HG03342 (cell line): ENCODE results near the gene FAM111B.
A peak's percentile ranks its signal among the peaks of the same experiment; 100 is the strongest.
"Not testable (repeated sequence)": the region's sequence is repeated elsewhere in the genome, so short reads cannot be mapped to it uniquely, and the experiment has no call there.

ENCODE experiments used
- ATAC-seq: cut with Tn5 transposase; IDR thresholded peaks from one replicate; pipeline ENCODE4 v1.9.1; 2021; ENCODE audit warnings: mild to moderate bottlenecking, moderate library complexity; ENCODE audit not compliant: unreplicated experiment

The FAM111B gene

GRCh38 chr11:59106363-59107336 lies at the start of gene FAM111B:
FAM111B (plus strand) TSS chr11:59107237; CDS start chr11:59109626, 2,389 bp downstream.
- ATAC-seq = peak; percentile 74

DNA sequence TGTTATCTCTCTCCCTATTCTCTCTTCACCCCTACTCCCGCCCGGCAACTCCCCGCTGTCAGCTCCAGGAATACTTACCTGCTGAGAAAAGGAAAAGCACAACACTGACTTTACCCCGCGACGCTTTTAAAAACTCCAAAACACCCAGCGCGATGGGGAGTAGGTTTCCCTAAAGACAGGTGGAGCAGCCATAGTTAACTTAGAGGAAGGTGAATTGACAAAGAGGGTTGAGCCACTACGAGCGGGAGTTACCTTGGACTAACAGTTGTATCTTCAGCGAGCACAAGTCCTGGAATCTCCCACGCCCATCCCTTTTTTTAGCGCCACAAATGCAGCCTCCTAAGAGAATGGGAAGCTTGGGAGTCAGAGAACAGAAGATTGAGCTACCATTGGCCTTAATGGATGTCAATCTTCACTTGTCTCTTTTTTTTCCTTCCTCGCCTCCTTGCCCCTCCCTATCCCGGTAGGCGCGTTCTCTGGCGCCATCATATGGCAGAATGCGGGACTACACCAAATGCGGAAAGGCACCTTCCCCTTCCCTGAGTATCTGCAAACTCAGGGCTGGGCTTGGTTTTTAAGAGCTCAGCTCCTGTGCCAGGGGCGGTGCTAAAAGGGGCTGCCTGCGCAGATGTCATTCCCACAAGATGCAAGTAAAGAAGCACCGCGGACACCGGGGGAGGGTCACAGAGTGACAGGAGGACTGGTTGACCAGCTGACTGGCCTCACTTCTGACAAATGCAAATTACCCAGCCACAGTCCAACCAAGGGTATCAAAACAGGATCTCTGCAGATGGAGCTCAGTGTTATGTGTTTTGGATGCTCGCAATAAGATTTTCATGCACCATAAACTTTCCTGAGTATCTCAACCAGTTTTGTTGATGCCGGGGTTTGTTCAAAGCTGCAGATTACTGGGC lies 48.7 kb upstream of the FAM111B start:
- peak; percentile 89 for ATAC-seq

GRCh38 chr11:59060096-59060495 lies 46.9 kb upstream of the FAM111B start:
- ATAC-seq = not testable (repeated sequence)

GRCh38 chr11:59062602-59063529 lies 44.2 kb upstream of the FAM111B start:
- no peak for ATAC-seq

- ATAC-seq = peak; percentile 65
Measured at GRCh38 chr11:59063996-59064727, 42.9 kb upstream of the FAM111B start.

GRCh38 chr11:59069087-59069486 lies 38.0 kb upstream of the FAM111B start:
- no peak for ATAC-seq

DNA sequence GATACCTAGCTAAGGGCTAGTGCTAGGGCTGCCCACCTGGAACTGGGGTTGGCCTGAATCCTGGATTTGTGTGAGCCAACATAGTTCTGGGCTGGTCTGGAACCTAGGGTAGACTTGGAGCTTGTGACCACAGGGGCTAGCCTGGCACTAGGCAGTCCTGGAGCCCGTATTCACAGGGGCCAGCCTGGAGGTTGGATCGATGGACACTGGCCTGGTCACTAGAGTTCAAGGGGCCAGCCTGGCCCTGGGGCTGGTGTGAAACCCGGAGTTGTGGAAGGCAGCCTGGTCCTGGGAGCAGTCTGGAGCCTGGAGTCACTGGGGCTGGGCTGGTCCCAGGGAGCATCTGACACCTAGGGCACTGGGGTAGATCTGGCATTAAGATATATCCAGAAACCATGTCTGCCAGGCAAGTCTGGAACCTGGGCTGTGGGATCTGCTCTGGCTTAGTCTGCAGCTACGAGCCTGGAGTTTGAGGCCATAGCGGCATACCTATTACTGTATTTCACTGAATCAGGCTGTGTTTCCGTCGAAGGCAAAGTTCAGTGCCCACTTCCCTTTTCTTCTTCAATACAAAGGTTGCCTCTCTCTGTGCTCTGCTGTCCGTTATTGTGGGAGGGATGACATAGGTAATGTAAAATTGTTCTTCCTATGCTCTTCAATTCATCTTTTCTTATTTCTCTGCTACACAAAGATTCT lies 30.0 kb upstream of the FAM111B start:
- ATAC-seq = peak; percentile 87

- no peak for ATAC-seq
Measured at GRCh38 chr11:59078435-59078834, 28.6 kb upstream of the FAM111B start.

DNA sequence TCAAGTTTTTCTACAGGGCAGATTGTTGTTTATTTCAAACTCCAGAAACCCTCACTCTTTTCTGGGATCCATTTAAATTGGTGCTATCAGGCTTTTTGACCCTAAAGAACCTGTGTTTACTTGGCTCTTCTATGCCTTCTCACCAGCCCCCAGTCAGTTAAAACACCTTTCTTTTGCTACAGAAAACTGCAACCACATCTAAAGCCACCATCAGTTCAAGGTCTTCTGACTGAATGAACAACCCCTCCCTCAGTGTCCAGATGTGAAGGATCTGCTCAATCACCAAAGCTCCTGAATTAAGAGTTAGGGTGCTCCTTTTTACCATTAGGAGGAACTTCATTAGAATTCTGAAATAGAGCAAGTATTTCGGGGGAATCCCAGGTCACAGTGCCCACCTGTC lies 28.0 kb upstream of the FAM111B start:
- ATAC-seq = no peak

GRCh38 chr11:59080421-59080820 lies 26.6 kb upstream of the FAM111B start:
- not testable (repeated sequence) for ATAC-seq

DNA sequence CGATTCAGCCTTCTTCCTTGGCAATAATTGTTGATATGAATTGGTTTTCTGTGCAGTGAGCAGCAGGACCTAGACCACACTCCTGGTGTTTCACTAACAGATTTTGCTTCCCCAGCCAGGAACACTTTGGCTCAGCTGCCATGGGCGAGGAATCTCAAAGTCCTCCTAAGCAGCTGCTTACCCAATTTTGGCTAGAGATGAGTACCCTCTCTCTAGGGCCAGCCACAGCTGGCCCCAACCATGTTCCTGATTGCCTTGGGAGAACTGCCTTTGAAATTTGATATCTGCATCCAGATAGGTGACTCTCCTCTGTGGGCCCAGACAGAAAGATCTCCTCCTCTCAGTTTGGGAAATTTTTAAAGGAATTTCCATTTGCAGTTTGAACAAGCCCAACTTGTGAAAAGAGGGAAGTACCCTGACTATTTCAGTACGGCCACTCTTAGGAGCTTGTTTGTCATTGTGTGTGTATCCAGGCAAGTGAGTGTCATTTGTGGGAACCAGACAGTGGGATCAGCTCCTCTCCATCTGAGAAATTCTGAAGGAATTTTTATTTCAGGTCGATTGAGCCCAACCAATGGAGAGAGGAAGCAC lies 25.5 kb upstream of the FAM111B start:
- ATAC-seq = not testable (repeated sequence)

GRCh38 chr11:59086007-59086406 lies 21.0 kb upstream of the FAM111B start, which contains the start of gene GLYATL1B:
GLYATL1B (plus strand) TSS chr11:59086307; CDS start chr11:59086307, 0 bp downstream.
- not testable (repeated sequence) for ATAC-seq

GRCh38 chr11:59088162-59088561 lies 18.9 kb upstream of the FAM111B start:
- ATAC-seq = no peak

DNA sequence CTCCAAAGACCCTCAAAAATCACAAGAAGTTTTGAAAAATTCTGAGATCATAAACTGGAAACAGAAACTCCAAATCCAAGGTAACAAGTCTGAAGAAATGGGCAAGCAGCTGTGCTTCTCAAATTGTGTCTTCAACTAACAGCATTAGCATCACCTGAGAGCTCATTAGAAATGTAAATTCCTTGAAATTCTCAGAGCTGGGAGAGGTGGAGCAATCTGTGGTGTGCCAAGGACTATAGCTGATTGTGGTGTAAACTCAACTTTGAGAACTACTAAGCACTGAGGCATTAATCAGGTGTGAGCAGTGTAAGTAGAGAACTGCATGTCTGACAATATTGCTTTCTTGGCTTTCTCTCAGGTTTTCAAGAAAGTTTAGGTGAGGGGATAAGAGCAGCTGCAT lies 13.5 kb upstream of the FAM111B start:
- not testable (repeated sequence) for ATAC-seq

DNA sequence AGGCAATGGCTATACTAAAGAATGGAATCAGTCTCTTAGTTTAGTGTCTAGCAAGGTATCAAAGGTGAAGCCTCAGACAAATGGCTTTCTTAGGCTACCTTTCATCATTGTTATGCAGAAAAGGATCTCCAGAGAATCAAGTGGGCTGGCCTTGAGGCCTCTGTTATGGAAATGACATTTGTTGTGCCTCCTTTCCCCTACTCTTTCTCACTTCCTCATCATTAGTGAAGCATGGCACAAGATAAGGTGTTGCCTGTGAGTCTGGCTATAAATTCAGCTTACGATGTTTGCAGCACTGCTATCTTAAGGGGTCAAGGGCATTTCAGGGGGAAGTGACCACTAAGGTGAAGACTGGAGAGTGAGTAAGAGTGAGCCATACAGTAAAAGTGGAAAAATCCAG lies 11.8 kb upstream of the FAM111B start:
- ATAC-seq = peak; percentile 85

- ATAC-seq = not testable (repeated sequence)
Measured at GRCh38 chr11:59095972-59096575, 11.0 kb upstream of the FAM111B start.

DNA sequence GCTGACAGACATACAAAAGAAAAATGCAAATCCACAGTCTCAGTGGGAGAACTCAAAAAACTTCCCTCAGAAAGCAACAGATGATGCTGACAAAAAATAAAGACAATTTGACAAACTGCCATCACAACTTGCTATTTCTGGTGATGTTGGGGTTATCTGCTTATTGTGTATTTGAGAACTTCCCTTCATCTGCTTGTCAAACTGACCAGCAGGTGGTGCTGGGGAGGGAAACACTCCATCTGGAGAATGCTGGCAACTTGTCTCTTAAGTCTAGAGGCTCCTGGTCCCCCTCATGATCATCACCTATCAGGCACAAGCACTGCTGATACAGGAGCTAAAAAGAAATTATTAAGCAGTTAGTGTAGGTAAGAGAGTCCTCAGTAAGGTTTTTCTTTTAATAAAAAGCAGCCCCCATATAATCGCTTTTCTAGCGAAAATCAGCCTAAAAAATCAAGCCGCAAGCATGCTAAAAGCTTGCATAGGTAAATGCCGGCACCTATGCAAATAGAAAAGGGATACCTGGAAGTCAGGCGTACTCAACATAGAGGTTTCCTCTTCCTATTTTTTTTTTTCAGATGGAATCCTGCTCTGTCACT lies 9.8 kb upstream of the FAM111B start:
- no peak for ATAC-seq

DNA sequence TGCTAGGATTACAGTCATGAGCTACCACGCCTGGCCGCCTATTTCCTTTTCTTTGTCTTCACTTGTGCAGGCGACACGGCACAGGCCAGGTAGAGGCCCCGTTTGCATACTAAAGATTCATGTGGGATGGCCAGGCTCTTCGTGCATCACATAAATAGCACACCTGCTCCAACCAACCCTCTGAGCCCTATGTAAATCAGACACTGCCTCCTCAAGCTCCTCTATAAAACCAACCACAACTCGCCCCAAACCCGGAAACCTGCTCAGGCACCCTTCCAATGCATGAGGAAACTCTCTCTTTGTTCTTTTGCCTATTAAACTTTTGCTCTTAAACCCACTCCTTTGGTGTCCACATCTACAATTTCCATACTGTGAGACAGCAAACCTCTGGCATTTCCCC lies 9.1 kb upstream of the FAM111B start:
- ATAC-seq = not testable (repeated sequence)
